Hematopoietic multipotent progenitor cell treated with erythropoietin and hydrocortisone succinate and interleukin-3 and kit ligand, for 4 days (in vitro differentiated cells): Measurements from ENCODE around the gene FABP2.
"Not testable (repeated sequence)": the region's sequence is repeated elsewhere in the genome, so short reads cannot be mapped to it uniquely, and the experiment has no call there.

Experiments used
- DNase-seq: peaks from one replicate; pipeline ENCODE4 v3.0.0-alpha.2; 2015

Gene FABP2

GRCh38 chr4:119307606-119308005 lies 14.3 kb downstream of the FABP2 start:
- DNase-seq: no peak

GRCh38 chr4:119304431-119304830 lies 17.5 kb downstream of the FABP2 start:
- no peak for DNase-seq

GRCh38 chr4:119303587-119304305 lies 18.2 kb downstream of the FABP2 start:
- no peak for DNase-seq

GRCh38 chr4:119302073-119302832 lies 19.7 kb downstream of the FABP2 start:
- no peak for DNase-seq

GRCh38 chr4:119300101-119300978 lies 21.6 kb downstream of the FABP2 start:
- DNase-seq: peak; percentile 97

GRCh38 chr4:119299741-119300100 lies 22.2 kb downstream of the FABP2 start:
- no peak for DNase-seq

GRCh38 chr4:119299260-119299671 lies 22.7 kb downstream of the FABP2 start:
- peak; percentile 41 for DNase-seq

- DNase-seq: no peak
Measured at GRCh38 chr4:119297795-119298194, 24.1 kb downstream of the FABP2 start.

GRCh38 chr4:119296356-119296755 lies 25.6 kb downstream of the FABP2 start:
- no peak for DNase-seq

- no peak for DNase-seq
Measured at GRCh38 chr4:119290598-119290997, 31.3 kb downstream of the FABP2 start.

- DNase-seq: no peak
Measured at GRCh38 chr4:119289313-119289712, 32.6 kb downstream of the FABP2 start.

GRCh38 chr4:119286377-119287002 lies 35.4 kb downstream of the FABP2 start:
- peak; percentile 80 for DNase-seq

GRCh38 chr4:119284876-119285780 lies 36.8 kb downstream of the FABP2 start:
- DNase-seq: peak; percentile 31

GRCh38 chr4:119281393-119281792 lies 40.5 kb downstream of the FABP2 start:
- peak; percentile 66 for DNase-seq

GRCh38 chr4:119279945-119280344 lies 42.0 kb downstream of the FABP2 start:
- DNase-seq: not testable (repeated sequence)

GRCh38 chr4:119279541-119279940 lies 42.4 kb downstream of the FABP2 start:
- not testable (repeated sequence) for DNase-seq

- no peak for DNase-seq
Measured at GRCh38 chr4:119271361-119272085, 50.4 kb downstream of the FABP2 start.

- DNase-seq: no peak
Measured at GRCh38 chr4:119268466-119268865, 53.5 kb downstream of the FABP2 start.
